22Rv1 (cell line): Measurements from ENCODE around the gene LPO.

ENCODE experiments used
- H3K27ac ChIP-seq: fragments of 450-650 bp; 2 replicates; pipeline ENCODE4 v1.5.1; 2017
- CTCF ChIP-seq: fragments of 450-650 bp; IDR thresholded peaks from 2 replicates; pipeline ENCODE4 v1.5.1; 2017; ENCODE audit warnings: mild to moderate bottlenecking
- ZFX ChIP-seq: fragments of 450-650 bp; IDR thresholded peaks from 2 replicates; pipeline ENCODE4 v1.6.1; 2017; ENCODE audit warnings: antibody characterized with exemption, borderline replicate concordance

Gene LPO

GRCh38 chr17:58267347-58268324 lies 29.3 kb downstream of the LPO start:
- no peak for TF ChIP-seq CTCF
- TF ChIP-seq ZFX = no peak
- H3K27ac ChIP-seq = no peak overlapping the region

- no peak for TF ChIP-seq ZFX
- no peak for TF ChIP-seq CTCF
- H3K27ac ChIP-seq = no peak overlapping the region
Measured at GRCh38 chr17:58268326-58268725, 29.9 kb downstream of the LPO start.

- no peak for TF ChIP-seq CTCF
- TF ChIP-seq ZFX = no peak
- no peak overlapping the region for H3K27ac ChIP-seq
Measured at GRCh38 chr17:58268774-58269556, 30.6 kb downstream of the LPO start.

GRCh38 chr17:58269557-58270291 lies 31.3 kb downstream of the LPO start:
- H3K27ac ChIP-seq = no peak overlapping the region
- TF ChIP-seq ZFX (no peak), CTCF (no peak)

GRCh38 chr17:58270476-58271215 lies 32.3 kb downstream of the LPO start:
- TF ChIP-seq CTCF = peak; percentile 40
- no peak for TF ChIP-seq ZFX
- no peak overlapping the region for H3K27ac ChIP-seq

GRCh38 chr17:58271216-58271931 lies 33.0 kb downstream of the LPO start:
- H3K27ac ChIP-seq = no peak overlapping the region
- TF ChIP-seq ZFX (no peak), CTCF (no peak)
